ENCODE data around the gene ZFC3H1. TPM values are rescaled to one million over a fixed set of nuclear protein-coding genes. Genes with fewer than 3 reads are reported as not detected.

Gene ZFC3H1
- total RNA-seq, 1 donor from 2014 or later, result 30.6 TPM

DNA sequence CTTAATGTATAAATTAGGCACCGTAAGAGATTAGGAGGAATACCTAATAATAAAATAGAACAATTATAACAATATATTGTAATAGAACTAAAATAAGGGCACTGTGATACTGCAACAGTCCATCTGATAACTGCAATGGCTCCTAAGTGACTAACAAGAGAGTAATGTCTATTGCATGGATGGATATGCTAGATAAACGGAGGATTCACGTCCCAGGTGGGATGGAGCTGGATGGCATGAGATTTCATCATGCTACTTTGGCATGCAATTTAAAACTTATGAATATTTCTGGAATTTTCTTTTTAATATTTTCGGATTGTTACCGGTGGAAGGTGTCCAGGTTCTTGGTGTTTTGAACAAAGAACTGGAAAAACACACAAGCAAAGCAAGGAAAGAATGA, 20.0 kb upstream of the ZFC3H1 start:
- DNase-seq (ENCODE audit: low spot score in 2 of 2) (no peak), FAIRE-seq (no peak)

DNA sequence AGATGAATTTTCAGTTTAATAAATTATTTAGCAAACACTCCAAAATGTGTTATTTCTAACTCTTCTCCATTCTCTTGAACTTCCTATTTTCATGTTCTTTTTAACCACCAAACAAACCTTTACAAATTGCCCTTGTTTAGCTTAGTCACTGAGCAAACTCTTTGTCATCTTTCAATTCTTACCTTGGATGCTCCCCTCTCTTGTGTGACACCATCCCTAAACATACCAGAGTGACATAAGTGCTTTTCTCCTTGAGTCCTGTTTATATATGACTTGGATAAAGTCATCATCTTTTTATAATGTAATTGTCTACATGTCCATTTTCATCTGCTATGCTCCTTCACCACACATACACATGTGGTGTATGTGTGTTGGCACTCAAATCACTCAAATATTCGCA, 18.8 kb upstream of the ZFC3H1 start:
- FAIRE-seq, result no peak

DNA sequence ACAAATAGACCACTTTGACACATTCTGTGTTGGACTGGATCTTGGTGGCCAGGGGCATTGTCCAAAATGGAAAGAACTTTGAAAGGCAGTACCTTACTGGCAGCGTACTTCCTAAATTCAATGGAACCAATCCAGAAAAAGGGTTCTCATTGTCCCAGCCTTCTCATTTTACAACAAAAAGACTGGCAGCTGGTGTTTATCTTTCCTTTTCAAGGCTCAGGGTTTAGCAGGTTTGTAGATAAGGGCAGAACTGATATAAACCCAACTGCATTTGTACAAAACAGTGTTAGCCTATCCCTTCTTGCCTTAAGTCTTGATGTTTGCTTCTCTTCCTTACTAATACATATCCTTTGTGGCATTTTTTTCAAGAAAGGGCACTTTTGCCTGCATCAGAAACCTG, 8.2 kb upstream of the ZFC3H1 start:
- DNase-seq (ENCODE audit: low spot score in 2 of 2), result no peak
- no peak for FAIRE-seq

More for the DNA sequence above, 18.8 kb upstream of the ZFC3H1 start:
- no peak for DNase-seq (ENCODE audit: low spot score in 2 of 2)

DNA sequence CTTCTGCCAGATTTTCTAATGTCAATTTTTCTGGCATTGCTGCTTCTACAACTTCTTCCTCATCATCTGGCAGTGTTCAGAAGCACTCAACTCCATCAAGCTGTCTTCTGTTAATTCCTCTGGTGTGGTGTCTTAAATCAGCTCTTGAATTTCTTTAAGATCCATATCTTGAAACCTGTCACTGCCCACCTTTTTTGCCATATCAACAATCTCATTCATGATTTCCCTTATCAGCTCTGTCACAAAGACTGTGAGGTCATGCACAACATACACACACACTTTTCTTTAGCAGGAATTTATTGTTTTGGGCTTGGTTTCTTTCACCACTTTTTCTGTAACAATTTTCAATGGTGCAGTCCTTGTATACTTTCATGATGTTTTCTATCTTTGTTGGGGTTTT, 7.7 kb upstream of the ZFC3H1 start:
- DNase-seq (ENCODE audit: low spot score in 2 of 2) (no peak), FAIRE-seq (no peak)

DNA sequence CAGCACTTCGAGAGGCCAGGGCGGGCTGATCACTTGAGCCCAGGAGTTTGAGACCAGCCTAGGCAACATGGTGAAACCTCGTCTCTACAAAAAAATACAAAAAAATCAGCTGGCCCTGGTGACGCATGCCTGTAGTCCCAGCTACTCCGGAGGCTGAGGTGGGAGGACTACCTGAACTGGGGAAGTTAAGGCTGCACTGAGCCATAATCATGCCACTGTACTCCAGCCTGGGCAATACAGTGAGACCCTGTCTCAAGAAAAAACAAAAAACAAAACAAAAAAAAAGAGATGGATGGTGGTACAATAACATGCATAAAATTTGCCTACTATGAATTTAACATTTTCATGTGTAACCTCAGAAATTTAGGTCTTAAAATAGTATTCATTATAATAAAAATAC, 2.6 kb upstream of the ZFC3H1 start:
- FAIRE-seq, result no peak
- no peak for DNase-seq (ENCODE audit: low spot score in 2 of 2)

DNA sequence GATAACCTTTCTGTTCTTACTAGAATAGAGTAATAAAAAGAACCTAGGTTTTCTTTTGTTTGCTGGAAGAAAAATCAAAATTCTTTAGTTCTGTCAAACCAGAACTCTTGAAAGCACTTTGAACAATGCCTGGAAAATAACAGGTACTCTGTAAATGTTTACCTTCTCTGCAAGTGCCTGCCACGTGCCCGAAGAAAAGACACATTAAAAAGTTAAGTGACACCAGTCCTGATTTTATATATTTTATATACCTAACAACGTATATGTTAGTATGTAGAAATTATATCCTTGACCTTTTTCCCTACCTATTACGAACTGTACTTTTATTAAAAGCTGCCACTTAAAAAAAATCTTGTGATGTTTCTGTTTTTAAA, 1.4 kb upstream of the ZFC3H1 start:
- DNase-seq (ENCODE audit: low spot score in 2 of 2) (no peak), FAIRE-seq (no peak)

DNA sequence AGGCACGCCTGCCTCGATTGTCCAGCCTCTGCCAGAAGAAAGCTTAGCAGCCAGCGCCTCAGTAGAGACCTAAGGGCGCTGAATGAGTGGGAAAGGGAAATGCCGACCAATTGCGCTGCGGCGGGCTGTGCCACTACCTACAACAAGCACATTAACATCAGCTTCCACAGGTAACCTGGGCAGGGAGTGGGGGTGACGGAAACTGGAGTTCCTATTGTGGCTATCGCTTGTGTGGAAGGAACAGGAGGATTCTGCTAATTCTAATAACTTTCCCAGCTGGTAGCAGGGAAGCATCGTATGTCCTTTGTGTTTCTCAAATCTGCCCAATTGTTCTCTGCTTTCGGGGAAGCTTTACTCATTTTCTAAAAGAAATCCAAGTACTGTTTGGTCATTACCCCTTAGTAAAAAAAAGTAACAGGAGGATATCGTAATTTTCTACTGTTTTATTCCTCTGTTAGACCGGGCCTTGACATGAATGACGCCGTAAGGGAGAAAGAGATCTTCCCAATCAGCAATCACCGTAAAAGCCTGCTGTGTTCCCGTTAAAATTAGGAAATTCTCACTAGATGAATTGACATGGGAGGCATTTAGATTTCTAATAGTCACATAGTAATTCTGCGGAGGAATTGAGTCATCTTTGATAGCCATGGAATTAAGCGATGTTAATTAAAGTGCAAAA, 902 bp upstream of the ZFC3H1 start:
- FAIRE-seq (no peak), DNase-seq (ENCODE audit: low spot score in 2 of 2) (no peak)

DNA sequence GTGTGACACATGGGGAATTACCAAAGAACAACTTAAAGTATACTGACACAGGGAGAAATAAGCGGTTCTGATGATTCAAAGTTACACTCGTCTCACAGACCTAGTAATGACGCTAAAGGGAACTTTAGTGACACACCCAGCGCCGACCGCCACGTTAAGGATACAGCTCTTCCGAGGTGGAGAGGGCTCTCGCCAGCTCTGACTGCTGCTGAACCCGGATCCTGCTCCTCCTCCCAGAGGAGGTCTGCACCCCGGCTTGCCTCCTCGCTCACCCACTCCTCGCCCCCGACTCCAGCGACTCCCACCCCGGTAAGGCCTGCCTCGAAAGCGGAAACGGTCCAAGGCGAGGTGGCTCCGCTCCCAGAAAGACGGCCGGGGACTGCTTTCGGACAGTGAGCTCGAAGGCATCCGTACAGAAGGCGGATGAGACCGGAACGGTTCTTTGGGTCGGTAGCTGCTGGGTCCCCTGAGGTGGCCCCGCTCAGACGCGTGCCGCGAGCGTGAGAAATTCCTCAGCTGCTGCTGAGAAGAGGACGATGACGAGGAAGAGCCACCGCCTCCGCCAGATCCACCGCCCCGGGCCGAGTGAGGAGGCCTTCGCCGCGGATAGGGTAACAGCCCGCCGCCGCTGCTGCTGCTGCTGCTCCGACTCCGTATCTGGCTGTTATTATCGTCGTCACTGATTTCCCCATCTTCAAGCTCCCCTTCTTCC, 643 bp downstream of the ZFC3H1 start:
- FAIRE-seq, result no peak

DNA sequence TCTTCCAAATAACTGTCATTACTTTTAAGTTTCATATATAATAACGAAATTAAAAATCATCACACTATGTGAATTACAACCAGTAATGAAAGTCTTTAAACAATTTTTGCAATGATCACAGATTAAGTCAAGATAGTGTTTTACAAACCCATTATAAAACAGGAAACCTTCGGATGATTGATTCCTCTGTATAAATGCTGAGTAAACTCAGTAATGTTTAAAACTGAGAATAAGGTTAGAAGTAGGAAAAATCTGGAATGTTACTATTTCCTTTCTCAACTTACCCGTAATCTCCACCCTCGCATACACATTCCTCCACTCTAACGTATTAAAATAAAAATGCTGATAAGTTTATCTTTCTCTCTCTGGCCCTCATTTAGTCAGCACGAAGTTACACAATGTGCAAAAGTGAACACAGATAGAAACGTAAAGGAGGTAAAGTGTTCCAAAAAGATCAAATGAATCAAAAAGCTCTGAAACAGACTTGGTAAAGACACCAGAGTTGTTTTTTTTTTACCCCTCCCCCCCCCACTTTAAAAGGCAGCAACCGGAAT, 1.6 kb downstream of the ZFC3H1 start:
- FAIRE-seq, result no peak

More for the DNA sequence above, 643 bp downstream of the ZFC3H1 start:
- DNase-seq (ENCODE audit: low spot score in 2 of 2), result peak in 1 of 2 donors; percentile 20

DNA sequence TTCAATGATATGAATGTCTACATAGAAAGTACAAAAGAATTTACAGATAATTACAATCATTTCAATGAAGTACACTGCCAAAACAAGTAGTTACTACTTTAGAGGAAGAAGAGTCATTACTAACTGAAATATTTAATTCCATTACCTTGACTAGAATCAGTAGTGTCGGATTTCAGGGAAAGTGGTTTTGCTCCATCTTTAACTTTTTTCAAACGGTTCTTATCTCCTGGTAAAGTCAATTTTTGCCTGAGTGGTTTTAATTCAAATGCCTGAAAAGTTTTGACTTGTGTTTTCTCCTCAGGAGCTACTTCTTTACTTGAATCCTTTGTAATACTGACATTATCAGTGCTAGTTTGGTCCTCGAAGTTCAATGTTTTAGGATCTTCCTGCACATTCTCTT, 6.9 kb downstream of the ZFC3H1 start:
- no peak for FAIRE-seq
- no peak for DNase-seq (ENCODE audit: low spot score in 2 of 2)

More for the DNA sequence above, 1.6 kb downstream of the ZFC3H1 start:
- no peak for DNase-seq (ENCODE audit: low spot score in 2 of 2)

DNA sequence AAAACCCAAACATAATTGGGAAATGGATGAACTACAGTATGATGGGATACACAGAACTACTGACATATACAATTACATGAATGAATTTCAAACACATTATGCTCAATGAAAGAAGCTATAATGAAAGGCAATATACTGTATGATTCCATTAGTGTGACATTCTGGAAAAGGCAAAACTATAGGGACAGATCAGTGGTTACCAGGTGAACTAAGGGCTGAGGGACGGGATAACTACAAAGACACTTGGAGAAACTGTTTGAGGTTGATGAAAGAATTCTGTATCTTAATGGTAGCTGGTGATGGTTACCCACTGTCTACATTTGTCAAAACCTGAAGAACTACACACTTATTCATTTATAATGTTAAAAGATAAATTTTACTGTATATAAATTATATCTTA, 7.7 kb downstream of the ZFC3H1 start:
- no peak for FAIRE-seq
- no peak for DNase-seq (ENCODE audit: low spot score in 2 of 2)

DNA sequence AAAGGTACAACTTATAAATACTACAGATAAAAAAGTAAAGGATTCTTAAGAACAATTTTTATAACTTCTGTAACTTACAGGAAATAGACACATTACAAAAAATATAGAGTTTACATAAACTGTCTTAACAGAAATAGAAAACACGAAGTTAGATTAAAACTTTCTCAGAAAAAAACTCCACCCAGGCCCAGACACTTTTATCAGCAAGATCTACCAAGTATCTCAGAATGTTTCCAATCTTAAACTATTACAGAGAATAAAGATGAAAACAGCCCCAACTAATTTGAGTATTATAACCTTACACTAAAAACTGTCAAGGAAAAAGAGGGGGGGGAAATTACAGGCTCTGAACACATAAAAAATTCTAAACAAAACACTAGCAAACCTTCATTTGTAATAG, 8.2 kb downstream of the ZFC3H1 start:
- DNase-seq (ENCODE audit: low spot score in 2 of 2) (no peak), FAIRE-seq (no peak)

DNA sequence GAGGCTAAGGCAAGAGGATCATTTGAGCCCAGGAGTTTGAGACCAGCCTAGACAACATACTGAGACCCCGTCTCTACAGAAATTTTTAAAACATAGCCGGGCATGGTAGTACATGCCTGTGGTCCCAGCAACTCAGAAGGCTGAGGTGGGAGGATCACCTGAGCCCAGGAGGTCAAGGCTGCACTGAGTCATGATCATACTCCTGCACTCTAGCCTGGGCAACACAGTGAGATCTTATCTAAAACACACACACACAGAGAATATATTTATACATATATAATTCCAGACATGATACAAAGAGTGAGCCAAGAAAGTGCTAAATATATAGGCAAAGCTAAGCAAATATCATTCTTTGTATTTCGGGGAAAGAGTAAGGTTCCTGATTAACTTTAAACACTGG, 9.4 kb downstream of the ZFC3H1 start:
- DNase-seq (ENCODE audit: low spot score in 2 of 2), result no peak
- FAIRE-seq, result no peak

DNA sequence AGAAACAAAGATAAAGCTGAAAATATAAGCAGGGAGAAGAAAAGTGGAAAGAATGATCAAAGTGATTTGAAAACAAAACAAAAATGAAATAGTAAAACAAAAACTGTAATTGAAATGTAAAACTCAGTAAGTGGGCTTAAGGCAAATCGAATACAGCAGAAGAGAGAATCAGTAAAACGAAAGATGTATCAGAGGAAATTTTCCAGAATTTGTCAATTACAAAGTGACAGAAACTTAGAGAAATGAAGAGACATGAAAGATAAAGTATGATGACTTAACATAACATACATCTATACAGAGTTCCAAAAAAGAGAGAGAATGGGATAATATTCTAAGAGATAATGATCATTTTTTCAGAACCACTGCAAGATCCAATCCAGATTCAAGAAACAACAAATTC, 10.5 kb downstream of the ZFC3H1 start:
- FAIRE-seq, result no peak
- no peak for DNase-seq (ENCODE audit: low spot score in 2 of 2)

DNA sequence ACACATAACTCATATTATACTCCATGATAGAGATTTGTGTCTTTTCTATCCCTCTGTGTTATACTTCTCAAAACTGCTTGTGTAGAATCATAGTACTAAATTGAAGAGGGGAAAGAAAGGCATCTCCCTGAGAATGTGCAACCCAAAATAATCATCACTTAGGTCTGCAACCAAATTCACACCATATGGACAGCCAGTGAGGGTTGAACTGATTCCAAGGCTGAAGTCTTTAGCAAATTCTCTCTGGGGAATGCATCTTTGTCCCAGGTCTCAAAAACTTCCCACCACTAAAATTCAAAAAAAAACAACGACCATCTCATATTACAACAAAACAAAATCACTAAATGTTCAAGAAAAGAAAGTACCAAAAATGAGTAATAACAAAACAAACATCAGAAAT, 11.0 kb downstream of the ZFC3H1 start:
- DNase-seq (ENCODE audit: low spot score in 2 of 2) (no peak), FAIRE-seq (no peak)

DNA sequence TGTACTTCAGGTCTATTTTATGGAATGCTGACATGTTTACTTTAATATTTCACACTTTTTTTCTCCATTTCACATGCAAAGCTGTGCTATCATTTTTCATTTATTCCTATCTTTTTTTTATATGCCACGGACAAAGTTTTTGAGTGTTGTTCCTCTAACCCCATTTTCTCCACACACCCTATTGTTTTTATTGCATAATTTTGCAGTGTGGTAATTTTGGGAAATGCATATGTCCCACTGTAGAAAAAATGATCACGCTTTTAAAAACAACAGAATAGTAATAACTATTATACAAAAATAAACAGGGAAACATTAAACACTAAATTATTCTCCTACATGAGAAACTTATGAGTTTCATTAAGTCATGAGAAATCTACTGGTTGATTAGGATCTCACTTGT, 14.2 kb downstream of the ZFC3H1 start:
- FAIRE-seq (no peak), DNase-seq (ENCODE audit: low spot score in 2 of 2) (no peak)

DNA sequence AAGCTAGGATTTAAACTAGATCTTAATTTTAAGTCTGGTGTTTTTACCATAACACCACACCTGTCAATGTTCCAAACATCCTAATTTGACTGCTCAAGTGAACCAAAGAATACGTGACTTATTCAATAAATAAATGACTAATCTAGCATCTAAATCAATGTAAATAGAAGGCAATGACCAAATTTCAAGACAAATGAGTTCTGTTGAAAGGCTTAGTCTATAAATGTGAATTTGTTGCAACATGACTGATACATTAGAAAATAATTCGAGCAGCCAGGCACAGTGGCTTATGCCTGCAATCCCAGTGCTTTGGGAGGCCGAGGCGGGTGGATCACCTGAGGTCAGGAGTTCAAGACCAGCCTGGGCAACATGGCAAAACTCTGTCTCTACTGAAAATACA, 15.1 kb downstream of the ZFC3H1 start:
- DNase-seq (ENCODE audit: low spot score in 2 of 2) (no peak), FAIRE-seq (no peak)

DNA sequence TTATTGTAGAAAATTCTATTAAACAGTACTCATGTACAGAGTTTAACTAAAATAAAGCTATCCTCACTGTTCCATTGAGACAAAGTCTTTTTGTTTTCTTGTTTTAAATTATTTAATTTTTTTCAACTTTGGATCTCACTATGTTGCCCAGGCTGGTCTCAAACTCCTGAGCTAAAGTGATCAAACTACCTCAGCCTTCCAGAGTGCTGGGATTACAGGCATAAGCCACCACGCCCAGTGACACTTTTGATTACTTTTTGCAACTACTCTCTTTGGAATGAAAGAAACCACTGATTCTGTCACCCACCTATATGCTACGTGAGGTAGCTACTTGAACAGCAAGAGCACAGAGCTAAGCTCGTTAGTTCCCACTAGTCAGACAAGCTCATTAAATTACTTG, 17.1 kb downstream of the ZFC3H1 start:
- FAIRE-seq (no peak), DNase-seq (ENCODE audit: low spot score in 2 of 2) (no peak)

DNA sequence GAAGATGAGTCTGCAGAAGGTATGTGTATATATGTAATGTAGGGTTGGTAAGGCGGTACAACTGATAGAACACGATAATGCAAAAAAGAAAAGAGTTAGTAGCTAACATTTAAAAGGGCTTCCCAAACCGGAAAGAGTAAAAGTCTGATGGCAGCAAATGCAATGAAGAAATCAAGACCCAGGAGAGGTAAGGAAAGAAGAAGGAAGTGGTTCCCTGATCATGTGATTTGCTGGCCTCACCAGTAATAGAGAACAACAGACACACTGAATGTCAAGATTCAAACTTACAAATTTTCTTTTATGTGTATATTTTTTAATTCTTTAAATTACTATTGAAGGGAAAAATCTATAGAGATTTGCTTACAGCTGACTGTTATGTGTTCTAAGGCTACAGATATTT, 18.4 kb downstream of the ZFC3H1 start:
- peak; percentile 67 for FAIRE-seq
- DNase-seq (ENCODE audit: low spot score in 2 of 2), result no peak

DNA sequence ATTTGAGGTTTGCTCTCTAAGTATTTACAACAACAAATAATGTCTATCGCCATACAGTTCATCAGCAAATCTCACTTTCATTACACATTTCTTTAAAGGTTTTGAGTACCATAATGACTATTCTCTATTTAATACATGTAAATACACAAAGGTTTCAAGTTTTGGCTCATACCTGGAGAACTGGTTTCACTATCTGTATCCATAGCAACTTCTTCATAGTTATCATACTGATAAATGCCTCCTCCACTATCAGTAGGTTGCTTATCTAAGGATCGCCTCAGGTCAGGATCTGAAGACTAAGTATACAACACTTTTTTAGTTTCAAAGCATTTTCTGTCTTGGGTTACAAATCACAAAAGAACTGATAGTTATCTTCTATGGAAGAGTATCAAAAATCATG, 21.4 kb downstream of the ZFC3H1 start:
- no peak for DNase-seq (ENCODE audit: low spot score in 2 of 2)
- FAIRE-seq, result no peak

DNA sequence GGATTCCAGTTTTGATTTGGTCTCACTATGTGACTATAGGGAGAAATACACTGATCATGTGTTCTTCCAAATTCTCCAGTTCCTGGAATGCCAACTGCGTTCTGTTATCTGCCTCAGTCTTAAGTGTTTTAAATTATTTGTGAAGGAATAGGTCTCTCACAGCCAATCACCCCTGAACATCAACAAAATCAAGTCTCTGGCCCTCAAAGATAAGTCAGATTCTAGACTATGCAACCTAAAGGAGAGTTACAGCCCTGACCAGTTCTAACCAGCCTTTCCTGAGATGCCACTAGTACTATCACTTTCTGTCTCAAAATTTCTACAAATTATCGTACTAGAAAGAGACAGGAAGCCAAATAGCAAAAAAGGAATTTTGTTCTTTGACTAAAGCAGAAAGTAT, 22.3 kb downstream of the ZFC3H1 start:
- no peak for DNase-seq (ENCODE audit: low spot score in 2 of 2)
- no peak for FAIRE-seq

DNA sequence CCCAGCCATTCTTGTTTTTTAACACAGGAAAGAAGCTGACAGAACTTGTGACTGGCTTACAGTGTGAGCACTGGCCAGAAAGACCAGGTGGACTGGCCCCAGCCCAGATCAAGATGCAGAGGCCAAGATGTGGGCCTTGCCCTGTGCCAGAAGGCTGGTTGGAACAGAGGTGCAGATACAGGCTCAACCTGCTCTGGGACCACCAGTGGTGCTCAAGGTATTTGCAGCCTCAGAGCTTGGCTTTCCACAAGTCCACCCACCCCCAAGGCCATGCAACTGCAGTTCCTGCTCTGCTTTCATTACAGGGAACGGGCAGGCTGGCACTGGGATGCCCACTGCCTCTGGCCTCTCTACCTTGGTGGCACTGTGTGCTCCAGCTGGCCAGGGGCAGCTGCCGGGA, 23.3 kb downstream of the ZFC3H1 start:
- FAIRE-seq (no peak), DNase-seq (ENCODE audit: low spot score in 2 of 2) (no peak)

All from frontal cortex (tissue), 4 donors.